ENCODE measurements around the gene ZNF804A. TPM values are rescaled to one million over a fixed set of nuclear protein-coding genes. Genes with fewer than 3 reads are reported as not detected.

Gene ZNF804A
- total RNA-seq, 3 donors from 2014 or later = 0.14 to 0.70 TPM; not detected in 1

GRCh38 chr2:184956856-184957255 is 358.5 kb downstream of the ZNF804A start:
- no peaks in the 10 kb centered on the region for H3K4me1 ChIP-seq (ENCODE audit: low read depth)
- H3K9me3 ChIP-seq = peaks cover under 1% of the 10 kb centered on the region
- DNase-seq (no peak), ATAC-seq (no peak)
- H3K4me3 ChIP-seq = no peak overlapping the region
- H3K36me3 ChIP-seq (ENCODE audit: low read depth) = no peaks in the 10 kb centered on the region
- intact Hi-C loops (cut with DNase I, micrococcal nuclease) = no loop called here
- no peak for TF ChIP-seq CTCF (IDR thresholded peaks at IDR 0.05)

GRCh38 chr2:184971546-184972068 is 373.3 kb downstream of the ZNF804A start:
- intact Hi-C loops (cut with DNase I, micrococcal nuclease) = no loop called here

More at GRCh38 chr2:184971546-184972068, 373.3 kb downstream of the ZNF804A start:
- no peaks in the 10 kb centered on the region for H3K4me1 ChIP-seq (ENCODE audit: low read depth)
- peaks cover 4% of the 10 kb centered on the region for H3K9me3 ChIP-seq
- DNase-seq (no peak), ATAC-seq (no peak)
- no peak overlapping the region for H3K4me3 ChIP-seq
- no peaks in the 10 kb centered on the region for H3K36me3 ChIP-seq (ENCODE audit: low read depth)
- TF ChIP-seq CTCF (IDR thresholded peaks at IDR 0.05) = no peak

Measured in mucosa of descending colon (tissue), 3 donors.